ENCODE results near the gene TOPORS.
"Not testable (repeated sequence)": the region's sequence is repeated elsewhere in the genome, so short reads cannot be mapped to it uniquely, and the experiment has no call there.

The TOPORS gene

DNA sequence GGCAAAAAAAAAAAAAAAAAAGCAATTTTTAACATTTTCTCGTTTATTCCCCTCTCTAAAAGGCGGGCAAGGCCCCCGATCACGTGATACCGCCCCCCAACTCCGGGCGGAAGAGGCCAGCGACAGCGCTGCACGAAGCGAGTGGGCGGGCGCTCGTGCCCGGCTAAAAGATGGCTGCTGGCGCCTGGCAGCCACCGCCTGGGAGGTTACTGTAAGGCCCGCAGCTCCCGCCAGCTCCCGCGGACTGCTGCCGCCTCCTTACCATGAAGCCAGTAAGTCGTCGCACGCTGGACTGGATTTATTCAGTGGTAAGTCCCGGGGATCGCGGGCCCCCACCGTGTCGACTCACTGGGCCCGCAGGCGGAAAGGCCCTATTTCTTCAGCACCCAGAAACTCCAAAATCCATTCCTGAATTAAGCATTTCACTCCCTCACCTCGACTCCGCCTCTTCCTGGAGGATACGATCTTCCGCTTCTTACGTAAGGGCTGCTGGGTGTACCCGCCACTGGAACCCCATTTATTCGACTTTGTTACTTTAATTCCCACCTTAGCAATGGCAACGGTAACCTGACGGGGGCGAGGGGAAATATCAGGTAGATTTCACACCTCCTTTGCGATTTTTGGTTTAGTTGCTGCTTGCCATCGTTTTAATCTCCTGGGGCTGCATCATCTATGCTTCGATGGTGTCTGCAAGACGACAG lies at the start of gene TOPORS, which contains the start of gene SMIM27:
TOPORS (minus strand) TSS at position 415 of the 701 bp plus-strand sequence; CDS start at position 265, 150 bp downstream.
SMIM27 (plus strand) TSS at position 156 of the 701 bp plus-strand sequence; CDS start at position 264, 108 bp downstream.
- peak; percentile 71 for DNase-seq (ENCODE audit: low read depth)

- DNase-seq (ENCODE audit: low read depth): not testable (repeated sequence)
Measured at GRCh38 chr9:32599021-32599420, 46.6 kb upstream of the TOPORS start.

- DNase-seq (ENCODE audit: low read depth): no peak
Measured at GRCh38 chr9:32596936-32597335, 44.5 kb upstream of the TOPORS start.

DNA sequence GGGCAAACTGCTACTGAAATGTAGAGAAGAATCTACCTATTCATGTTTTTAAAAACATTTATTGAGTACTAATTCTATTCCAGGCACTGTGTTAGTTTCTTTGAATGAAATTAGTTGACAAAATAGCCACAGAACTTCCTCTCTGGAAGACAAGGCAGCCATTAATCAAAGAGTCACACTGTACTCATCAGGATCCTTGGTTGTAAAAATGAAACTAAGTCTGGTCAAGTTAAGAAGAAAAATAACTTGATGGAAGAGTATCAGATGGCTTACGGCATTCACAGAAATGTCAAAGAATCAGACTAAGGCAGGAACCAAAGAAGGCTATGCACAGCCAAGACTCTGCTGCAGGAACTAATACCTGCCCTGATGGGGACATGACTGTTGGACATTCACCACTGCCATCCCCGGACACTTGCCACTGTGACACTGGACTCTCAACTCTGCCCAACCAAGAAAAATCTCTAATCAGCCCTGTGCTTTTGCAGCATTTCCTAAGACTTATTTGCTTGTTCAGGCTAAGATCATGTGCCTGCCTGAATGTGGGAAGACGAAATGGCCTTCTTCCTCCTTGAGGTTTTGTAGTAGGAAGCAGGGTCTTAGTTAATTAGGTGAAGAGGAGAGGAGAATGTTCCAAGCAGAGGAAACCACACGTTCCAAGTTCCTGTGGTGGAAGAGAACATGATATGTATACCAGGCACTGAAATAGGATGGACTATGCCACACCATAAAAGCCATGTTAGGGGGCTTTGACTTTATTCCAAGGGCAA lies 43.9 kb upstream of the TOPORS start:
- DNase-seq (ENCODE audit: low read depth): no peak

GRCh38 chr9:32590898-32591297 lies 38.5 kb upstream of the TOPORS start:
- no peak for DNase-seq (ENCODE audit: low read depth)

GRCh38 chr9:32590476-32590875 lies 38.1 kb upstream of the TOPORS start:
- DNase-seq (ENCODE audit: low read depth): no peak

DNA sequence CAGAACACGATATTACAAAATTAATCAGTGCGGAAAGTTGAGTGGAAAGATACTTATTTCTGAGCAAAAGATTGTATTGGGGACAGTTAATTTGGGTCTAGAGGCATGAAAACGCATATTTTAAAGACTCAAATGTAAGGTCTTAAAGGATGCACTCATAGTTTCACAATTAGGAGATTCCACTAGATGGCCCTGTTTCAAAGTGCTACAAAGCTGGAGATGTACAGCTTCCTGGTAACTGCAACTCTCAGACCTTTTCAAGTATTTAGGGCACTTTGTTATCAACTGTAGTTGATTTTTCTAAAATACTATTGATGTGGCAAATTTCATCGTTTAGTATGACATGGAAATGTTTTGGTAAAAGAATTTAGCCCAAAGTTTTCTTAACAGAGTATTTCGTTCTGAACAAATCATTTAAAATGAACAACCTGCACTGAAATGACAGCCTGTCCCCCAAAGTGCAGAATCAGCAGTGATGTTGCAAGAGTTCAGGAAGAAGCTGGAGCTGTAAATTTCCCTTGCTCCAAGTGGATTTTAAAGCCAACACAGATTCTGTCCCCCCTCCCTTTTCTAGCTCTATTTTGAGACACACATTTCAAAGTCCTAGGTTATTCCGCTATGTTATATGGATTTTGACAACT lies 36.8 kb upstream of the TOPORS start:
- no peak for DNase-seq (ENCODE audit: low read depth)

GRCh38 chr9:32587901-32588300 lies 35.5 kb upstream of the TOPORS start:
- no peak for DNase-seq (ENCODE audit: low read depth)

GRCh38 chr9:32584784-32585183 lies 32.4 kb upstream of the TOPORS start:
- no peak for DNase-seq (ENCODE audit: low read depth)

- DNase-seq (ENCODE audit: low read depth): no peak
Measured at GRCh38 chr9:32581512-32582143, 29.2 kb upstream of the TOPORS start.

GRCh38 chr9:32580631-32581300 lies 28.4 kb upstream of the TOPORS start:
- no peak for DNase-seq (ENCODE audit: low read depth)

DNA sequence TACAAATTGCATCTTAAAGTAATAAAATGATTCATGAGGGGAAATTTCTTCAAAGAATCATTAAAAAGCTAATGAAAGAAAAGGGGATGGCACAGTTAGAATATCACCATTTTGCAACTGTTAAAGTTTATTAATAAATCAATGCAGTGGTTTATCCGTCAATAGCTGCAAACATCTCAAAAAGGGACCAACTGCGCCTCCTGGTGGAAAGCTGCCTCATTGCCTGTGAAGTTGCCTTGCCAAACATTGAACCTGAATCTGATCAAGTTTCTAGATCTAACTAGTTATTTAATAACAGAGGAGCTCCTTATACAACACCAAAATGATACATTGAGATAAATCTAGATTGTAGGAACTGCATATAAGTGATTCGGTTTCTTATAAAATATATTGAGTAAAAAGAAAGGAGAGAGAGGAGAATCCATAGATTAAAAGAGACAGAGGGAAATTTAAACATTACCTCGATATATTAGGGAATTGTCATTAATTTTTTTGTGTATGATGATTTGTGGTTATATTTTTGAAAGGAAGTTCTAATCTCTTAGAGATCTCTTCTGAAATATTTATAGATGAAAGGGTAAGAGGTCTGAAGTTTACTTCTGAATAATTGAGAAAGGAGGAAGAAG lies 27.4 kb upstream of the TOPORS start:
- no peak for DNase-seq (ENCODE audit: low read depth)

- no peak for DNase-seq (ENCODE audit: low read depth)
Measured at GRCh38 chr9:32578976-32579375, 26.6 kb upstream of the TOPORS start.

- no peak for DNase-seq (ENCODE audit: low read depth)
Measured at GRCh38 chr9:32577316-32577715, 24.9 kb upstream of the TOPORS start.

GRCh38 chr9:32574858-32575257 lies 22.5 kb upstream of the TOPORS start:
- DNase-seq (ENCODE audit: low read depth): no peak

GRCh38 chr9:32573821-32574220 lies 21.4 kb upstream of the TOPORS start:
- DNase-seq (ENCODE audit: low read depth): no peak

DNA sequence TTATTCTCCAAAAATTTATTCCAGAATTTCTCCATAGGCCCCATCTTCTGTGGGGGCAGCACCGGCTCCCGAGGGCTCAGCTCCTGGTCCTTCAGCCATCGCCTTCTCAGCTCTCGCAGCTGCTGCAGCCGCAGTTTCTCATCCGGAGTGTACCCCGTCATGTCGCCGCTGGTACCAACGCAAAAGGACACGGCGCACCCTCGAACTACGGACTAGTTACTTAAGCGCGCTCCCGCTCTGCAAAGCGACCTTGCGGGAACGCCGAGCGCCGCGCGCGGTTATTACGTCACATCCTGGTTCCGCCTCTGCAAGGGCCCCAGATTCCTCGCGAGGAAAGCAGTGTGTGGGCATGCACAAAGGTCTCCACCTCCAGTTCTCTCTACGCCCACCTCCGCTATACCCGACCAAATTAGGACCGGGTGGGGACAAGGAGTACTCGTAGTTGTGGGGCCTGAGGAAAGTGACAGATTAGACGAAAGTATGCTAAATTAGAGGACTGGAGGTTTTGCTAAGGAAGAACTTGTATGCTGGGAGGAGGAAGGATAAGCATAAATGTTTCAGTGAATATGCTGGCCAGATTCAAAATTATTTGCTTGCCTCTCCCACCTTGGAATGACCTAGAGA lies 20.6 kb upstream of the TOPORS start, which contains the start of gene NDUFB6:
NDUFB6 (minus strand) TSS at position 260 of the 624 bp plus-strand sequence; CDS start at position 161, 99 bp downstream.
- DNase-seq (ENCODE audit: low read depth): no peak

GRCh38 chr9:32571969-32572899 lies 19.8 kb upstream of the TOPORS start:
- DNase-seq (ENCODE audit: low read depth): no peak

- no peak for DNase-seq (ENCODE audit: low read depth)
Measured at GRCh38 chr9:32570262-32570661, 17.9 kb upstream of the TOPORS start.

DNA sequence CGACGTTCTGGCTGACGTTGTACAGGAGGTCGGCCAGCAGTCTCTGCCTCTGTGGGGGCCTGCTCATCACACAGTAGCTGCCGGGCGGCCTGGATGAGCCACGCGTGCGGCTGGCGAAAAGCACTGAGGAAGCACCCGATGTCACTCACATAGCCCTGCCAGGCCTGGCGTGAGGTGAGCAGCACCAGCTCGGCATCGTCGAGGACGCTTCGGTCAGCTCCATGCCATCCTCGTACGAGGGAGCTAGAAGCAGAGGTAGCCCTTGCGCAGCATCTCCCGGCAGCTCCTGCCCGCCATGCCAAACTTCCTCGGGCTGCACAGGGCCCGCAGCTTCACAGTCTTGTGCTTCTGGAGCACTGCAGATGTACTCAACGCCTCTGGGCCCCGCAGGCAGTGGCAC lies 14.4 kb upstream of the TOPORS start:
- DNase-seq (ENCODE audit: low read depth): no peak

All from GM04503 (cell line).